HepG2 (cell line): ENCODE results near the gene FIBP. TPM values are rescaled to one million over a fixed set of nuclear protein-coding genes. Genes with fewer than 3 reads are reported as not detected.

Source experiments
- CBFB ChIP-seq: sonication (generic); formaldehyde crosslinking; IDR thresholded peaks from 2 replicates; pipeline ENCODE4 v1.4.0; 2020; ENCODE audit warnings: missing genetic modification reagents
- CHD2 ChIP-seq: IDR thresholded peaks from 2 replicates; pipeline ENCODE4 v1.6.1; 2011; ENCODE audit warnings: low read depth, low read length, improper control_type of control experiment
- FOXO4 ChIP-seq: sonication (generic); formaldehyde crosslinking; conservative IDR thresholded peaks from 2 replicates; pipeline ENCODE4 v1.8.1; 2023; ENCODE audit warnings: missing genetic modification reagents
- GFI1 ChIP-seq: sonication (generic); formaldehyde crosslinking; IDR thresholded peaks from 2 replicates; pipeline ENCODE4 v1.5.0; 2020; ENCODE audit warnings: missing genetic modification reagents, mild to moderate bottlenecking, borderline replicate concordance
- NKX3-1 ChIP-seq: sonication (generic); formaldehyde crosslinking; IDR thresholded peaks from 2 replicates; pipeline ENCODE4 v1.5.0; 2020; ENCODE audit warnings: missing genetic modification reagents
- NR2F2 ChIP-seq: IDR thresholded peaks from 2 replicates; pipeline ENCODE4 v1.6.1; 2012; ENCODE audit warnings: low read depth, inconsistent platforms, borderline replicate concordance
- RXRA ChIP-seq: sonication (generic); formaldehyde crosslinking; IDR thresholded peaks from 2 replicates; pipeline ENCODE4 v1.5.1; 2020; ENCODE audit warnings: missing genetic modification reagents
- SAP130 ChIP-seq: IDR thresholded peaks from 2 replicates; pipeline ENCODE4 v1.6.1; 2016; ENCODE audit warnings: low read depth
- SKI ChIP-seq: fragments of 450-650 bp; IDR thresholded peaks from one replicate; pipeline ENCODE4 v1.6.1; 2018; ENCODE audit warnings: mild to moderate bottlenecking; ENCODE audit not compliant: partially characterized antibody
- SRF ChIP-seq: IDR thresholded peaks from 2 replicates; pipeline ENCODE4 v1.6.1; 2011; ENCODE audit warnings: mild to moderate bottlenecking, low read depth, low read length, moderate library complexity
- STAT6 ChIP-seq: sonication (generic); formaldehyde crosslinking; IDR thresholded peaks from 2 replicates; pipeline ENCODE4 v1.4.0; 2020; ENCODE audit warnings: missing genetic modification reagents, mild to moderate bottlenecking, borderline replicate concordance
- TP53 ChIP-seq: sonication (generic); formaldehyde crosslinking; conservative IDR thresholded peaks from 2 replicates; pipeline ENCODE4 v1.4.0; 2020; ENCODE audit warnings: missing genetic modification reagents
- TRIM24 ChIP-seq: sonication (generic); formaldehyde crosslinking; IDR thresholded peaks from 2 replicates; pipeline ENCODE4 v1.8.0; 2022; ENCODE audit warnings: mild to moderate bottlenecking, missing genetic modification reagents
- WIZ ChIP-seq: sonication (generic); formaldehyde crosslinking; IDR thresholded peaks from 2 replicates; pipeline ENCODE4 v1.5.1; 2020; ENCODE audit warnings: mild to moderate bottlenecking, missing genetic modification reagents
- YY1 ChIP-seq: IDR thresholded peaks from 2 replicates; pipeline ENCODE4 v1.6.1; 2011; ENCODE audit warnings: low read length, low read depth, moderate library complexity, mild to moderate bottlenecking; ENCODE audit not compliant: insufficient read depth, insufficient replicate concordance
- ZNF326 ChIP-seq: sonication (generic); formaldehyde crosslinking; IDR thresholded peaks from 2 replicates; pipeline ENCODE4 v1.4.0; 2020; ENCODE audit warnings: missing genetic modification reagents, borderline replicate concordance
- ZNF556 ChIP-seq: sonication (generic); formaldehyde crosslinking; IDR thresholded peaks from 2 replicates; pipeline ENCODE4 v1.4.0; 2020; ENCODE audit warnings: mild to moderate bottlenecking, missing genetic modification reagents, borderline replicate concordance
- ZNF574 ChIP-seq: sonication (generic); formaldehyde crosslinking; IDR thresholded peaks from 2 replicates; pipeline ENCODE4 v1.4.0; 2020; ENCODE audit warnings: missing genetic modification reagents
- ZNF850 ChIP-seq: sonication (generic); formaldehyde crosslinking; conservative IDR thresholded peaks from 2 replicates; pipeline ENCODE4 v1.9.0; 2021; ENCODE audit warnings: mild to moderate bottlenecking, missing genetic modification reagents
- polyA plus RNA-seq, 8 experiments: library from polyadenylated mRNA; depleted of rRNA in 3 of 8; stranded (reverse) in 7 of 8; unstranded in 1 of 8; fragments of >200 nt; fragmentation: Illumina TruSeq in 4 of 8; extraction: Trizol in 4 of 8; gene quantifications; 2 replicates each; pipeline versions ENCODE4 v1.2.1 to v1.2.3, GENCODE V29; 2011 to 2016; ENCODE audit warnings: low read depth in 4 of 8, missing spikeins in 1 of 8, mixed read lengths in 1 of 8; ENCODE audit not compliant: insufficient read depth in 1 of 8
- total RNA-seq, 5 experiments: library from RNA; depleted of rRNA; stranded (reverse); fragments of >200 nt; fragmentation: Illumina TruSeq; extraction: Trizol; gene quantifications; 2 replicates each; pipeline ENCODE4 v1.2.3, GENCODE V29; 2016; ENCODE audit warnings: low read depth in 1 of 5
- TF ChIP-seq, protein P1 (sequence below): IDR thresholded peaks from 2 replicates; pipeline ENCODE4 v1.6.1; 2018; ENCODE audit warnings: missing genetic modification reagents
- TF ChIP-seq, protein P2 (sequence below): sonication (generic); formaldehyde crosslinking; IDR thresholded peaks from 2 replicates; pipeline ENCODE4 v1.4.0; 2020; ENCODE audit warnings: missing genetic modification reagents

FIBP gene
- total and polyA plus RNA-seq, 2 of the 13 experiments (the other 11 are each of a cell fraction or from before 2014, with no cell fraction given), result 42.9 to 62.1 TPM

- TF ChIP-seq, protein P1, sequence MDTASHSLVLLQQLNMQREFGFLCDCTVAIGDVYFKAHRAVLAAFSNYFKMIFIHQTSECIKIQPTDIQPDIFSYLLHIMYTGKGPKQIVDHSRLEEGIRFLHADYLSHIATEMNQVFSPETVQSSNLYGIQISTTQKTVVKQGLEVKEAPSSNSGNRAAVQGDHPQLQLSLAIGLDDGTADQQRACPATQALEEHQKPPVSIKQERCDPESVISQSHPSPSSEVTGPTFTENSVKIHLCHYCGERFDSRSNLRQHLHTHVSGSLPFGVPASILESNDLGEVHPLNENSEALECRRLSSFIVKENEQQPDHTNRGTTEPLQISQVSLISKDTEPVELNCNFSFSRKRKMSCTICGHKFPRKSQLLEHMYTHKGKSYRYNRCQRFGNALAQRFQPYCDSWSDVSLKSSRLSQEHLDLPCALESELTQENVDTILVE (CRISPR knock-in tag), result peak; percentile 91
- TF ChIP-seq TP53 (CRISPR knock-in tag), result 0 out of 2 replicates have a peak, but pooled peaks have one; percentile 27
- 0 out of 2 replicates have a peak, but pooled peaks have one; percentile 81 for TF ChIP-seq STAT6 (CRISPR knock-in tag)
- no peak for TF ChIP-seq CHD2
- TF ChIP-seq ZNF326 (CRISPR knock-in tag), result no peak
- TF ChIP-seq ZNF850 (CRISPR knock-in tag), result 0 out of 2 replicates have a peak, but pooled peaks have one; percentile 82
- no peak for TF ChIP-seq SRF
- TF ChIP-seq SKI, result peak; percentile 80
- no peak for TF ChIP-seq NR2F2
- TF ChIP-seq ZNF556 (CRISPR knock-in tag), result no peak
- TF ChIP-seq, protein P2, sequence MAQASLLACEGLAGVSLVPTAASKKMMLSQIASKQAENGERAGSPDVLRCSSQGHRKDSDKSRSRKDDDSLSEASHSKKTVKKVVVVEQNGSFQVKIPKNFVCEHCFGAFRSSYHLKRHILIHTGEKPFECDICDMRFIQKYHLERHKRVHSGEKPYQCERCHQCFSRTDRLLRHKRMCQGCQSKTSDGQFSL (CRISPR knock-in tag), result no peak
- 0 out of 2 replicates have a peak, but pooled peaks have one; percentile 55 for TF ChIP-seq FOXO4 (CRISPR knock-in tag)
- no peak for TF ChIP-seq TRIM24
- TF ChIP-seq SAP130 (CRISPR knock-in tag), result peak; percentile 92
- TF ChIP-seq CBFB (CRISPR knock-in tag), result no peak
- peak; percentile 99 for TF ChIP-seq ZNF574 (CRISPR knock-in tag)
- peak; percentile 89 for TF ChIP-seq NKX3-1 (CRISPR knock-in tag)
- TF ChIP-seq WIZ (CRISPR knock-in tag), result no peak
- TF ChIP-seq RXRA (CRISPR knock-in tag), result peak; percentile 49
- TF ChIP-seq YY1, result peak; percentile 84
- TF ChIP-seq GFI1, result 0 out of 2 replicates have a peak, but pooled peaks have one; percentile 62
These were observed 27.8 kb downstream of the FIBP start, which contains the start of gene MUS81 (continued) for GRCh38 chr11:65860278-65861164.
